Stimulated activated CD4-positive, alpha-beta T cell treated with anti-CD3 and anti-CD28 coated beads, Interleukin-4, amount 100 ng/mL, for 4 hours (primary cell): Measurements from ENCODE around the gene ALPK1.
"Not testable (repeated sequence)": the region's sequence is repeated elsewhere in the genome, so short reads cannot be mapped to it uniquely, and the experiment has no call there.

Source experiments
- DNase-seq, 2 experiments: peaks; one replicate each; pipeline ENCODE4 v3.0.0-alpha.2; 2020

Gene ALPK1

DNA sequence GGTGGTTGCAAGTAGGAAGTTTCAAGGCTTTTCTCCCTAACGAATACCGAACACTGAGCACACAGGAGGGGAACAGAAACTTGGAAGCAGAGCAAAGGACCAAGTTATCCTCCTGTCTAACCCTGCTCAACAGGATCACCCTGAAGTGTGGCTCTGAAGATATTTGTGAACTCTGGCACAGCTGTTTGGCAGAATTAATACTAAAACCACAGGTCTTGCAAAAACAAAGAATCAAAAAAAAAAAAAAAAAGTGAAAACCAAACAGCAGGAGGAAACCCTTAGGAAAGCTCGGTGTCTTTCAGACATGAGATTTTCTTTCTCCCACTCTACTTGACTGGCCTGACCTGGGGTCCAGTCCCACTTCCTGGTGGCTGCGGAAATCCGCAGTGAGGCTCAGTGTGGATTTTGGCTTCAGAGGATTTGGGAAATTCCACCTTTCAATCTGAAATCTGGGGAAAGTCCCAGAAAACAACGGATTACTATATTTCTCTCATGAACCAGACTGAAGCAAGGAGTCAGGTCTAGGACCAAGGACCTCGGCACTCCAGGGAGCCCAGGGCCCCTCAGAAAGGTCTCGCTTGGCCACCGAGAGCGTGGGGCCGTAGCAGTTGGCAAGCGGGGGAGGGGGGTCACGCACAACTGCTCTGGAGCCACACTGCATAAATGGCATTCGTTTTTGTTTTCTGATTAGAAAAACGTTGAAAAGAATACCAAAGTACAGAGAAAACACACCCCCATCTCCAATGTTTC lies 12.3 kb upstream of the ALPK1 start:
- DNase-seq, result no peak

DNA sequence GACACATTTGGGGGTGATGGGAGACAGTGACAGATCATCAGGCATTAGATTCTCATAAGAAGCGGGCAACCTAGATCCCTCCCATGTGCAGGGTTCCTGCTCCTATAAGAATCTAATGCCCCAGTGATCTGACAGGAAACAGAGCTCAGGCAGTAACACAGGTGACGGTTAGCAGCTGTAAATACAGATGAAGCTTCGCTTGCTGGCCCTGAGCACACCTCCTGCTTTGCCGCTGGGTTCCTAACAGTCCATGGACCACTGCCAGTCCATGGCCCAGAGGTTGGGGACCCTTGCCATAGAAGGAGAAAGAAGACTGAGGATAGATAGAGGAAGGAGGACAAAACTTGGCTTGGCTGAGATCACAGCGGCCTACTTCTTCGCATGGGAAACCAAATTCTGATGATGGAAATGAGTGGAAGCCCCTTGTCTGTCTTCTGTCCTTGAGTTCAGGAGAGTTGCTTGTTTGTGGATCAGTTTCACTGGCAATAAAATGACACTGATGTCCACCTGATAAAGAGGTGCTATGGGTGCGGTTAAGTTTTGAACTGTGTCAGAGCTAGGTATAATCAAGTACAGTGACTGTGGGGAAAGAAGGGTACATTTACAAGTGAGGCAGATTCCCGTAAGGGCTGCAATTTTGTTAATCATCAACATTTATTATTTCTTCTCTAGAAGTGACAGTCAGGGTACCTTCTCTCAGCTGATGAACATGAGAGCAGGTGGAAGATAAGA lies 9.7 kb upstream of the ALPK1 start:
- DNase-seq, result no peak

DNA sequence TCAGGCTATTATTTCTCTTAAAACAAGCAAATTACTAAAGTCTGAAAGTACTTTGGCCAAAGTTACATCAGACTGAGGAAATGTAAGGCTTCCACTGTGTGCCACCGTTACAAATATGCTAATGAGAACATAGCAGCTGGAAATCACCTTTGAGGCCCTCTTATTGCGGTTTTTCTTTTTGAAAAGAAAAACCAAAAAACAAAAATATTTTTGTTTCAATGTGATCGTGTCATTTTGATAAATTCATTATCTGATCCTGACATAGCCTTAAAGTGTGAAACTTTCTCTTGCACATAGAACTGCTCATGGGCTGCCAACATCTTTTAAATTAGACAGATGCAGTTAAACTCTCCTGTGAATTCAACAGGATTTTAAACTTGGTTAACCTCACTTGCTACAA lies 8.7 kb upstream of the ALPK1 start:
- no peak for DNase-seq

GRCh38 chr4:112289407-112290253 lies 7.5 kb upstream of the ALPK1 start:
- no peak for DNase-seq

GRCh38 chr4:112290341-112290740 lies 6.8 kb upstream of the ALPK1 start:
- no peak for DNase-seq

DNA sequence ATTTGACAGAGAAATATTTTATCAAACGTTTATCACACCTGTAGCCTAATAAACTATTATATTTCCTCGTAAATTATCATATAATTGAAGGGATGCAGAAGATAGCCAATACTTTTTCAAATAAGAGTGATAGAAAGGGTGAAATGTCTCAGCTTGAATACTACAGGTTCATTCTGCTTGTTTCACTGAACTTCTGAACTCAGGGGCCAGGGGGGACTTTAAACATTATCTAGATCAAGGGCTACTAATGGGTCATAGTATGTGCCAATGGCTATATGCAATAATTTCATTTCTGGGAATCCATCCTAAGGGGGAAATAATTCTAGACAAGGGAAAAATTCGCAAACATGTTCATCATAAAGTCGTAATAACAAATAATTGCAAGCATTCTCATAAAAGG lies 2.6 kb downstream of the ALPK1 start:
- DNase-seq, result no peak

DNA sequence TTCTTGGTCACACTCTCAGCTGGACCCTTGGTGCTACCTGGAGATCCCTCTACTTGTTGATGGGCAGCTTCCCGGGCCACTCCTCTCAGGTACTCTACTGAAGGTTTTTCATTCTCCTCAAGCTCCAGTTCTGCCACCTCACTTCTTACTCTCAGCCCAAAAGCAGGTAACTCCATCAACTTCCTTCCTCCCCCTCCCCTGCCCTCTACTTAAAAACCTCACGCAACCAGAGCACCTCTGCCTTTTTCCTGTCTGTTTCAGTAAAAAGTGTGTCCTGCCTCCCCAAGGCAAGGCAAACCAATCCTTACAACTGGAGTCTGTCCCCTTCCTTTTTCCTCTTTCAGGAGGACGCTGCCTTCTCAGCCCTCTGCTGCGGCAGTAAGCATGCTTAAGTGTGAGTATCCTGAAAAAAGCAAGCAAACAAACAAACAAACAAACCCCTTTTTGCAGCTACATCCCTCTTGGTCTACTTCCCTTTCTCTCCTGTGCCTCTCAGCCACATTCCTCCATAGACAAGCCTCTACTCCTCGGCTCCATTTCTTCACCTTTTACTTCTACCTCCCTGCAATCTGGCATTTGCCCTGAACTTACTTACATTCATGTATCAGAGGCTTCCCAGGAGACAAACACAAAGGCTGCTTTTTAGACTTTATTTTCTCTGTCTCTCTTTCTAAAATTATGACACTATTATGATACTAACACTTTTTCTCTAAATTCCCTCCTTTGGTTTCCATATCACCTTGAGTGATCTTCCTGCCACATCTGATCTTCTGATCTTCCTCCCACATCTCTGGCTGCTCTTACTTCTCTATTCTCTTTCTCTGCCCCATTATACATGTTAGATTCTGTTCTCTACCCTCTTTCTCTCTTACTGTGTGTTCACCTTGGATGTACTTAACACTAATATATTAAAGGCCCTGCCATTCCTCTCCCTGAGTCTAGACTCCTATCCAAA lies 5.4 kb downstream of the ALPK1 start:
- DNase-seq, result no peak

GRCh38 chr4:112305477-112305876 lies 8.3 kb downstream of the ALPK1 start:
- DNase-seq, result not testable (repeated sequence)

DNA sequence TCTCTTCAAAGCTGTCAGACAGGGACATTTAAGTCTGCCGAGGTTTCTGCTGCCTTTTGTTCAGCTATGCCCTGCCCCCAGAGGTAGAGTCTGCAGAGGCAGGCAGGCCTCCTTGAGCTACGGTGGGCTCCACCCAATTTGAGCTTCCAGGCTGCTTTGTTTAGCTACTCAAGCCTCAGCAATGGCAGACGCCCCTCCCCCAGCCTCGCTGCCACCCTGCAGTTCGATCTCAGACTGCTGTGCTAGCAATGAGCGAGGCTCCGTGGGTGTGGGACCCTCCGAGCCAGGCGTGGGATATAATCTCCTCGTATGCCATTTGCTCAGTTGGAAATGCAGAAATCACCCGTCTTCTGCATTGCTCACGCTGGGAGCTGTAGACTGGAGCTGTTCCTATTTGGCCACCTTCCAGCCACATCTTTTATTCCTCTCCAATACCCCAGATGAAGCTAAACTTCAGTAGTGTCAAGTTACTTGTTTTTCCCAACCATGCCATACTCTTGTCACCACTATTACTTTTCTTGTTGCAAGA lies 12.2 kb downstream of the ALPK1 start:
- not testable (repeated sequence) for DNase-seq

DNA sequence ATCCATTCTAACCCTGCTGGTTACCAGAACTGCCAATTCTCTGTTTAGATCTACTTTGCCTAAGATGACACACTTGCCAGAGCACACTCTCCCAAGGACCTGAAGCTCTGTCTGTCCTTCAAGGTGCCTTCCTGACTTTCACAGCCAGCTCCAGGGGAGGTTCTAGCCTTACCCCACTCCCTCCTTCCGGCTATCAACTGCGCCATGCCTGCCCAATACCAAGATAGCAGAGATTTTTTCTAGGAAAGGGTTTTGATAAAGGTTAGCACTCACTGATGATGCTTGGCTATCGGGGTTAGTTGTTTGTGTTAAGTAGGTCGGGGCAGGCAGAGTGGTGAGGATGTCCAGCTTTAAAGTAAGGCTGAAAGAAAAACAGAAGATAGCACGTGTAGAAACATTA lies 14.3 kb downstream of the ALPK1 start:
- no peak for DNase-seq

DNA sequence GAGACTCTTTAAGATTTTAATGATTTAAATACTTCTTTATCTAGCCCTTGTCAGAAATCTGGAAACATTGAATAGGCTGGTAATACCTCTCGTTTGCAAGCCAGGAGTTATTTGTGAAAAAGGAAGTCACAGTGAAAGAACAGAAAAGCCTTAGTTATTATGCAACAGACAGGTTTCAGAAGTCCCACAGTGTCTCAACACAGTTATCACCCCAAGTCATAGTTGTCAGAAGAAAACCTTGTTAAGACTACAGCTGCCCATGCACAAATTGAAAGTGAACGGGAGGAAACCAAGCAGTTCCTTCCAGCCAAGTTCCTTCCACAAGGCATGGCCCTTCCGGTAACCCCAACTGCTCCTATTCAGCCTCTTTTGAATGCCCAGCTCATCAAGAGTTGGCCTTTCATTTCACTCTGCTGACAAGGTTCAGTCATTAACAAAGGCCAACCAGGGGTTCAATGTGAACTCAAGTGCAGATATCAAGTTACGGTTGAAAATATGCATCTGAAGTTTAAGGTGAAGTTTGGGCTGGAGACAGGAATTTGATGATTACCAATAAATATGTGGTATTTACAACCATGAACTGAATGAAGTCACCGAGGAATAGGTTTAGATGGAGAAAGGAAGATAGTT lies 15.6 kb downstream of the ALPK1 start:
- no peak for DNase-seq

GRCh38 chr4:112315446-112315845 lies 18.3 kb downstream of the ALPK1 start:
- no peak for DNase-seq

DNA sequence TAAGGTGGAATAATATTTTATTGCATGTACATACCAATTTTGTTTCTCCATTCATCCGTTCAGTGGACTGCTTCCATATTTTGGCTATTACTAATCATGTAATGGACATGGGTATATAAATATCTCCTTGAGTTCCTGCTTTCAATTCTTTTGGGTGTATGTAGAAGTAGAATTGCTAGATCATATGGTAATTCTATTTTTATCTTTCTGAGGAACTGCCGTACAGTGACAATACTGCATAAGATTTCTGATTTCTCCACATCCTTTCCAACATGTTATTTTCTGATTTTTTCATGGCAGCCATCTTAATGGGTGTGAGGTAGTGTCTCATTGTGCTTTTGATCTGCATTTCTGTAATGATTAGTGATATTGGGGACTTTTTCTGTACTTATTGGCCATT lies 19.2 kb downstream of the ALPK1 start:
- DNase-seq, result no peak

DNA sequence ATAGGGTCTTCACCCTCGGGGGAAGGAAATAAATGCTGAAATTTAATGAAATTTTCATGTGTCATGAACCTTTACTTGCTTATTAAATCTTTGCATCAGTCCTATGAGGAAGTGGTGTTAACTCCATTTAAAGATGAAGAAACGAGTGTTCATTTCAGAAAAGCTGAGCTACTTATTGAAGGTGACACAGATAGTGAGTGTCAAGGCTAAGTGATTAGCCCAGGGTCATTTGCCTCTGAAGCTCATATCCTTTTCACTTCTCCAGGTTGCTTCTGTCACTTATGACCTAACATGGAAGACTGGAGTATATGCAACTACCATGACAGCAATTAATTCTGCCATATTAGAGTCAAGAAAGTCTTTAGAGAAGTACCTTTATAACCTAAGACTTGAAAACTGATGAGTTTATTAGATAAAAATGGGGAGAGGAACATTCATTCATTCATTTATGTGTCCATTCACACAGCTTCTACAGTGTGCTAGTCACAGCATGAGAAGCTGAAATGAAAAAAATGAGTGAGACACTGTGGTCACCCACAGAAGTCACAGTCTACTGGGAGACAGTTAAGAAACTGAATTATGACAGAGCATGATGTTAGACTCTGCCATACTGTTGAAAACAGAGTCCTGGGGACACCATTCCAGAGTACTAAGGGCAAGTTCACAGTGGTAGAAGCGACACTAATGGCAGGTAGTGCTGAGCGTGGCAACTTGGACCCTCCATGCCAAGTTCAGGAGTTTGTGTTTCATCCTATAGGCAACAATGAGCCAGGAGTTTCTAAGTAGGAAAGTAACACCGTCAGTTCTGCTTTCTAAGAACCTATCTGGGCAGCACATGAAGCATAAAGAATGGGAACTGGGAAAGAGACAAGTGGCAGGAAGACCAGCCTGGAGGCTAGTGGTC lies 21.3 kb downstream of the ALPK1 start:
- no peak for DNase-seq

DNA sequence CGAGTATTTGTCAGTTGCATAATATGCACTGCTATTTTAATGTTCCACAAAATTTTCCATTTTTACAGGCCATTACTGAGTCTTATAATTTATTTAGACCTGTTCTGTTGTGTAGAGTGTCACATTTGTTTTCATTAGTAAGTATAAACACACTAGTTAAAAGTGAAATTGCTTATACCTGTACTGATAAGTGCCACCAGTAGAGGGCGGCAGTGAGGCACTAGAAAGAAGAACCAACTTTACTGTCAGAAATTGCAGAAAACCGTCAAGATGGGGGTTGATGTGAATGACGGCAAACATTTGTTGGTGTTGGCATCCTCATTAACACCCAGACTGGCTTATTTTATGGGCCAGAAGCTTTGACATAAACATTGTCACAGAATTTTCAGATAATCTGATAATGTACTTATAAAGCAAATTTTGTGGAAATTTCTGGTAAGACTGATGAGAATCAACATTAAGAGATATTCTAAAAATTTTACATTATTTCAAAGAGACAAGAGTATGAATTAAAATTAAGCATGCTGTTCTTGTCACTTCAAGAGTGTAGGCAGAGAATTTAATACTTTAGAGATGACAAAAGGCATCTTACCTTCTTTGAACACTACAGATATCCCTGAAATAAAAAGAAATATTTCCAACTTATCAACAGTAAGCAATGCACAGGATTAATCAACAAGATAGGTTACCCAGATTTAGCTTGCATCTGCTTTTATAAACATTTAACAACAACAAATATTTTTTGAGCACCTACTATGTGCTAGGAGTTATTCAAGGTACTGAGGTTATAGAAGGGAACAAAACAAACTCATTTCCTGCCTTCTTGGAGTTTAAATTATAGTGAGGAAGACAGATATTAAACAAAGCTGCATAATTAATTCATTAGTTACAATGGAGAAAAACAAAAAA lies 24.9 kb downstream of the ALPK1 start:
- peak; percentile 65 to 71 for DNase-seq

- DNase-seq, result no peak
Observed at GRCh38 chr4:112322866-112323265, 25.7 kb downstream of the ALPK1 start.

DNA sequence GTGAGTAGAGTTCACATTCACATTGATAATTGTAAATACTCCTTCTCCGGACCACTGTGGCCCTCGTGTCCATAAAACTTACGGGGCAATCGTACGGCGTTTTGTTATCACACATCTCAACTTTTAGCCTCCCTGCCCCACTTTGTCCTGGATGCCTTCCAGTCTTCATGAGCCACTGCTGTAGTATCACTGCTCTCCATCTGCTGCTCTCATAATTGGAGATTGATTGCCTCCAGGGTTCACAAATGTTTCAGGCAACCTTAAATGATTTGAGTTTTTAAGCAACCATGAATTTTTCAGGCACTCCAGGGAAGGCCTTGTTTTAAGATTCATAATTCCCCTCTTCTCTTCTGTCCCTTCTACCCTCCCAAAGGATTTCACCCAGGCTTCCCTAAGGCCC lies 28.4 kb downstream of the ALPK1 start:
- no peak for DNase-seq

DNA sequence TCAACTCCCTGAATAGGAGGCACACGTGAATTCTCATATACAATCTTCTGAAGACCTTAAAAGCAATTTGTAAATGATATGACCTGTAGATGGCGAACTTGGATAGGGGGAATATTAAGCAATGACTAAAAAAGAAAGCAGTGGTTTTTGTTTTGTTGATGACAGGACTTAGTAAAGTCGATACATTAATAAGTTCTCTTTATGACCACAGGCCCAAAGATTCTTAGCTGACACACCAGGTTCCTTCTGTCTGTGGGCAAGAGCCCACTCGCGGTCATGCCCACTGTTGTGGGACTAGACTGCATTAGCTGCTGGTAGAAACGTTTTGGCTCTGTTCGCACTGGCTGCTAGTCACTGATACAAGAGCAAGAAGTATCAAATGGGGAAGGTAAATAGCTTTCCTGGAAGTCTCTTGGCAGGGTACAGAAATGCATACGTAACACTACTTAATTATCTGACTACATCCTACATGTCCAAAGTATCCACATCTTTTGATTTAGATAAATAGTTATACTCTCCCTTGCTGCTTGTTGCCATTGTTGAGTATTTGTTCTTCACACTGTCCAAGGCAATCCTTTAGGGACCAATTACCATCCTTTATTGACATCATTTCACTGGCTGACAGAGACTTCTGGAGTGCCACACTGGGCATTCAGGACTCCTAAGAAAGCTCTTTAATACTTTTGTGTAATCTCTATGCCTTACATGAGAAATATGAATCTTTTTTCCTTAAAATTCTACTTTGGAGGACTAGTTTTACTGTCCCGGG lies 31.0 kb downstream of the ALPK1 start:
- no peak for DNase-seq

DNA sequence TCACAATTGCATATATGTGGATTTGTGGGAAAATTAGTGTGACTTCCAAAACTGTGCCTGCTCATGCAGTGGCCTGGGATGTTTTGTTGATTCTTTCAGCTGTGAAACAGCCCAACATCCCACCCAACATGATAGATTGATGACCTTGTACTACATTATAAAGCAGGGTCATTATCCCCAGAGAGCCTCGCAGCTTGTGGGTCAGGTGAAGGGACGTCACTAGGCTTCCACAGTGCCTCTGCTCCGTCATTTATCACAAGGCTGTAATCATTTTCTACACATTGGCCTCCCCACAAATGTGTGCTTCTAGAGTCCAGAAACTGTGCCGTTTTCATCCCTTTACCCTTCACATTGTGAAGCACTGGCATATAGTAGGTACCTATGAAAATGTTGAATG lies 31.6 kb downstream of the ALPK1 start:
- DNase-seq, result no peak
